HepG2 (cell line): Measurements from ENCODE around the gene NPHS1. TPM values are rescaled to one million over a fixed set of nuclear protein-coding genes. Genes with fewer than 3 reads are reported as not detected.
A peak's percentile ranks its signal among the peaks of the same experiment; 100 is the strongest.

Source experiments
- CREM ChIP-seq, 2 experiments: sonication (generic) in 1 of 2; formaldehyde crosslinking in 1 of 2; IDR thresholded peaks; 2 replicates each; pipeline versions ENCODE4 v1.4.0 to v1.6.1; 2016 to 2020; ENCODE audit warnings: antibody characterized with exemption in 1 of 2, mild to moderate bottlenecking in 1 of 2, missing genetic modification reagents in 1 of 2
- GATAD2A ChIP-seq: IDR thresholded peaks from 2 replicates; pipeline ENCODE4 v1.6.1; 2016
- HDAC2 ChIP-seq: sonication (generic); formaldehyde crosslinking; IDR thresholded peaks from 2 replicates; pipeline ENCODE4 v1.4.0; 2020; ENCODE audit warnings: missing genetic modification reagents
- KDM6A ChIP-seq: IDR thresholded peaks from 2 replicates; pipeline ENCODE4 v1.6.1; 2016; ENCODE audit warnings: low read depth
- KLF15 ChIP-seq: sonication (generic); formaldehyde crosslinking; IDR thresholded peaks from 2 replicates; pipeline ENCODE4 v1.8.1; 2023; ENCODE audit warnings: borderline replicate concordance, mild to moderate bottlenecking, inconsistent platforms, missing genetic modification reagents, mixed read lengths
- NR2F6 ChIP-seq, 2 experiments: IDR thresholded peaks; 2 replicates each; pipeline ENCODE4 v1.6.1; 2016; ENCODE audit warnings: antibody characterized with exemption in 1 of 2, mild to moderate bottlenecking in 1 of 2
- RBAK ChIP-seq: sonication (generic); formaldehyde crosslinking; IDR thresholded peaks from 2 replicates; pipeline ENCODE4 v1.5.1; 2020; ENCODE audit warnings: mild to moderate bottlenecking, missing genetic modification reagents
- RXRA ChIP-seq: sonication (generic); formaldehyde crosslinking; IDR thresholded peaks from 2 replicates; pipeline ENCODE4 v1.5.1; 2020; ENCODE audit warnings: missing genetic modification reagents
- SMAD1 ChIP-seq: sonication (generic); formaldehyde crosslinking; IDR thresholded peaks from 2 replicates; pipeline ENCODE4 v1.4.0; 2020; ENCODE audit warnings: missing genetic modification reagents, low read depth, mild to moderate bottlenecking, borderline replicate concordance
- SRY ChIP-seq: sonication (generic); formaldehyde crosslinking; IDR thresholded peaks from 2 replicates; pipeline ENCODE4 v1.8.0; 2022; ENCODE audit warnings: mild to moderate bottlenecking, missing genetic modification reagents
- TEAD3 ChIP-seq: optimal IDR thresholded peaks from 2 replicates; pipeline ENCODE3; 2016; ENCODE audit warnings: borderline replicate concordance
- THAP11 ChIP-seq: IDR thresholded peaks from 2 replicates; pipeline ENCODE4 v1.6.1; 2016; ENCODE audit warnings: missing biosample characterization, missing genetic modification reagents
- TOPORS ChIP-seq: sonication (generic); formaldehyde crosslinking; IDR thresholded peaks from 2 replicates; pipeline ENCODE4 v1.8.0; 2023; ENCODE audit warnings: mild to moderate bottlenecking, missing genetic modification reagents
- U2AF1 ChIP-seq: fragments of 200-400 bp; formaldehyde crosslinking; optimal IDR thresholded peaks from 2 replicates; pipeline ENCODE3; 2017; ENCODE audit warnings: mild to moderate bottlenecking, low read depth, low read length
- ZNF136 ChIP-seq: sonication (generic); formaldehyde crosslinking; IDR thresholded peaks from 2 replicates; pipeline ENCODE4 v1.8.1; 2022; ENCODE audit warnings: low read depth, mild to moderate bottlenecking, moderate library complexity, missing genetic modification reagents
- ZNF670 ChIP-seq: sonication (generic); formaldehyde crosslinking; IDR thresholded peaks from 2 replicates; pipeline ENCODE4 v1.8.0; 2022; ENCODE audit warnings: mild to moderate bottlenecking, missing genetic modification reagents, borderline replicate concordance
- ZNF761 ChIP-seq: sonication (generic); formaldehyde crosslinking; conservative IDR thresholded peaks from 2 replicates; pipeline ENCODE4 v1.4.0; 2020; ENCODE audit warnings: mild to moderate bottlenecking, missing genetic modification reagents
- polyA plus RNA-seq, 8 experiments: library from polyadenylated mRNA; depleted of rRNA in 3 of 8; stranded (reverse) in 7 of 8; unstranded in 1 of 8; fragments of >200 nt; fragmentation: Illumina TruSeq in 4 of 8; extraction: Trizol in 4 of 8; gene quantifications; 2 replicates each; pipeline versions ENCODE4 v1.2.1 to v1.2.3, GENCODE V29; 2011 to 2016; ENCODE audit warnings: low read depth in 4 of 8, missing spikeins in 1 of 8, mixed read lengths in 1 of 8; ENCODE audit not compliant: insufficient read depth in 1 of 8
- total RNA-seq, 5 experiments: library from RNA; depleted of rRNA; stranded (reverse); fragments of >200 nt; fragmentation: Illumina TruSeq; extraction: Trizol; gene quantifications; 2 replicates each; pipeline ENCODE4 v1.2.3, GENCODE V29; 2016; ENCODE audit warnings: low read depth in 1 of 5
- TF ChIP-seq, protein P1 (sequence below), 2 experiments: IDR thresholded peaks; 2 replicates each; pipeline ENCODE4 v1.6.1; 2011 to 2012; ENCODE audit warnings: low read length in 2 of 2, borderline replicate concordance in 1 of 2, low read depth in 1 of 2, mild to moderate bottlenecking in 1 of 2, moderate library complexity in 1 of 2
- TF ChIP-seq, protein P2 (sequence below): sonication (generic); formaldehyde crosslinking; IDR thresholded peaks from 2 replicates; pipeline ENCODE4 v1.8.1; 2023; ENCODE audit warnings: mild to moderate bottlenecking, missing genetic modification reagents
- TF ChIP-seq, protein P3 (sequence below): IDR thresholded peaks from 2 replicates; pipeline ENCODE4 v1.6.1; 2016
- TF ChIP-seq, protein P4 (sequence below): sonication (generic); formaldehyde crosslinking; IDR thresholded peaks from 2 replicates; pipeline ENCODE4 v1.4.0; 2020; ENCODE audit warnings: missing genetic modification reagents

Gene NPHS1
- total and polyA plus RNA-seq, 2 of the 13 experiments (the other 11 are each of a cell fraction or from before 2014, with no cell fraction given), result not detected

DNA sequence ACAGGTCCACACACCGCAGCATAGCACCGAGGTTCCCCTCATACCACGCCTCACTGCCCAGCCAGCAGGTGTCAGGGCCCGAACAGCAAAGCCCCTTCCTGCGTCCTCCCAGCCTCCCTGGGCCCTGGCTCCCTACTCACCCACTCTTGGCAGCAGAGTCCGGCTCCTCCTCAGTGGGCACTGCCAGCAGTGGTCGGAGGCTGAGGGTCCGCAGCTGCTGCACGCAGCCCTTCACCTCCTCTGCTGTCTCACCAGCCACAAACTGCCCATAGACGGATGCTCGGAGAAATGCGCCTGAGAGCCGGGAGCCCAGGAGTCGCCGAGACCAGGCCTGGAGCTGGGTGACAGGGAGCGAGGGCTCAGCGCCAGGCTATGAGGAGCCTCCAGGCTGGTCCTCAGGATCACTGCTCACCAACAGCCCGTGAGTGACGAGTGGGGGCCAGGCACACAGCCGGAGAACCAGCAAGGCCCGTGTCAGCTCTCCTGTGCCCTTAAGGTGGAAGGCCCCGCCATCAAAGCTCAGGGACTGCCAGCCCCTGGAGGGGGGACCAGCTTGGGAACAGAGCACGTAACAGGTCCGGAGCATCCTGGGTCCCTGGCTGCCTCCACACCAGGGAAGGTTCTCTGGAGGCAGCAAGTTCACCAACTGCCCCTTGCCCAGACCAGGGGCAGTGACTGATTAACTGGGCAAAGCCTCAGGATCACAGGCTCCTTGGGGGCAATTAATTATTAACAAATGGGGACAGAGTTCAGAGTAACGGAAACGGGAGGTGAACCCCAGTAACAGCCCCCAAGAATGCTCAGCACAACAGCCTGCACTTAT is 39.9 kb downstream of the NPHS1 start, which contains the start of gene PRODH2 (continued):
- TF ChIP-seq CREM (IDR thresholded peaks at IDR 0.05), result peak; percentile 57; the same call in 1 of the 2 replicates
- no peak for TF ChIP-seq CREM (CRISPR knock-in tag; IDR thresholded peaks at IDR 0.05)
- 0 out of 2 replicates have a peak, but pooled peaks have one; percentile 10 for TF ChIP-seq RBAK (CRISPR knock-in tag)
- peak; percentile 75; the same call in 1 of the 2 replicates for TF ChIP-seq HDAC2 (CRISPR knock-in tag)
- TF ChIP-seq KDM6A (CRISPR knock-in tag), result peak; percentile 43; the same call in 1 of the 2 replicates
- TF ChIP-seq, protein P1, sequence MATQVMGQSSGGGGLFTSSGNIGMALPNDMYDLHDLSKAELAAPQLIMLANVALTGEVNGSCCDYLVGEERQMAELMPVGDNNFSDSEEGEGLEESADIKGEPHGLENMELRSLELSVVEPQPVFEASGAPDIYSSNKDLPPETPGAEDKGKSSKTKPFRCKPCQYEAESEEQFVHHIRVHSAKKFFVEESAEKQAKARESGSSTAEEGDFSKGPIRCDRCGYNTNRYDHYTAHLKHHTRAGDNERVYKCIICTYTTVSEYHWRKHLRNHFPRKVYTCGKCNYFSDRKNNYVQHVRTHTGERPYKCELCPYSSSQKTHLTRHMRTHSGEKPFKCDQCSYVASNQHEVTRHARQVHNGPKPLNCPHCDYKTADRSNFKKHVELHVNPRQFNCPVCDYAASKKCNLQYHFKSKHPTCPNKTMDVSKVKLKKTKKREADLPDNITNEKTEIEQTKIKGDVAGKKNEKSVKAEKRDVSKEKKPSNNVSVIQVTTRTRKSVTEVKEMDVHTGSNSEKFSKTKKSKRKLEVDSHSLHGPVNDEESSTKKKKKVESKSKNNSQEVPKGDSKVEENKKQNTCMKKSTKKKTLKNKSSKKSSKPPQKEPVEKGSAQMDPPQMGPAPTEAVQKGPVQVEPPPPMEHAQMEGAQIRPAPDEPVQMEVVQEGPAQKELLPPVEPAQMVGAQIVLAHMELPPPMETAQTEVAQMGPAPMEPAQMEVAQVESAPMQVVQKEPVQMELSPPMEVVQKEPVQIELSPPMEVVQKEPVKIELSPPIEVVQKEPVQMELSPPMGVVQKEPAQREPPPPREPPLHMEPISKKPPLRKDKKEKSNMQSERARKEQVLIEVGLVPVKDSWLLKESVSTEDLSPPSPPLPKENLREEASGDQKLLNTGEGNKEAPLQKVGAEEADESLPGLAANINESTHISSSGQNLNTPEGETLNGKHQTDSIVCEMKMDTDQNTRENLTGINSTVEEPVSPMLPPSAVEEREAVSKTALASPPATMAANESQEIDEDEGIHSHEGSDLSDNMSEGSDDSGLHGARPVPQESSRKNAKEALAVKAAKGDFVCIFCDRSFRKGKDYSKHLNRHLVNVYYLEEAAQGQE (IDR thresholded peaks at IDR 0.05; ENCODE audit: borderline replicate concordance in 1 of 2, low read depth in 1 of 2, low read length in 2 of 2), result peak in 1 of 2 experiments; percentile 24; a peak in 1 of 4 replicates
- TF ChIP-seq SRY (CRISPR knock-in tag), result peak; percentile 63; the same call in 1 of the 2 replicates
- TF ChIP-seq GATAD2A (CRISPR knock-in tag), result peak; percentile 74
- TF ChIP-seq SMAD1 (CRISPR knock-in tag), result 0 out of 2 replicates have a peak, but pooled peaks have one; percentile 25
- peak; percentile 47; the same call in 1 of the 2 replicates for TF ChIP-seq RXRA (CRISPR knock-in tag)
- peak; percentile 82 for TF ChIP-seq THAP11 (CRISPR knock-in tag)
- TF ChIP-seq, protein P2, sequence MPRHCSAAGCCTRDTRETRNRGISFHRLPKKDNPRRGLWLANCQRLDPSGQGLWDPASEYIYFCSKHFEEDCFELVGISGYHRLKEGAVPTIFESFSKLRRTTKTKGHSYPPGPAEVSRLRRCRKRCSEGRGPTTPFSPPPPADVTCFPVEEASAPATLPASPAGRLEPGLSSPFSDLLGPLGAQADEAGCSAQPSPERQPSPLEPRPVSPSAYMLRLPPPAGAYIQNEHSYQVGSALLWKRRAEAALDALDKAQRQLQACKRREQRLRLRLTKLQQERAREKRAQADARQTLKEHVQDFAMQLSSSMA (CRISPR knock-in tag), result peak; percentile 44
- TF ChIP-seq ZNF136 (CRISPR knock-in tag), result no peak; the same call in 1 of the 2 replicates
- no peak for TF ChIP-seq U2AF1
- peak; percentile 52 for TF ChIP-seq TEAD3 (CRISPR knock-in tag)
- no peak for TF ChIP-seq KLF15 (CRISPR knock-in tag)
- TF ChIP-seq, protein P3, sequence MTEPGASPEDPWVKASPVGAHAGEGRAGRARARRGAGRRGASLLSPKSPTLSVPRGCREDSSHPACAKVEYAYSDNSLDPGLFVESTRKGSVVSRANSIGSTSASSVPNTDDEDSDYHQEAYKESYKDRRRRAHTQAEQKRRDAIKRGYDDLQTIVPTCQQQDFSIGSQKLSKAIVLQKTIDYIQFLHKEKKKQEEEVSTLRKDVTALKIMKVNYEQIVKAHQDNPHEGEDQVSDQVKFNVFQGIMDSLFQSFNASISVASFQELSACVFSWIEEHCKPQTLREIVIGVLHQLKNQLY (CRISPR knock-in tag), result peak; percentile 48
- TF ChIP-seq TOPORS (CRISPR knock-in tag), result 0 out of 2 replicates have a peak, but pooled peaks have one; percentile 17
- peak; percentile 69 for TF ChIP-seq NR2F6 (IDR thresholded peaks at IDR 0.05)
- TF ChIP-seq NR2F6 (CRISPR knock-in tag; IDR thresholded peaks at IDR 0.05), result no peak
- TF ChIP-seq, protein P4, sequence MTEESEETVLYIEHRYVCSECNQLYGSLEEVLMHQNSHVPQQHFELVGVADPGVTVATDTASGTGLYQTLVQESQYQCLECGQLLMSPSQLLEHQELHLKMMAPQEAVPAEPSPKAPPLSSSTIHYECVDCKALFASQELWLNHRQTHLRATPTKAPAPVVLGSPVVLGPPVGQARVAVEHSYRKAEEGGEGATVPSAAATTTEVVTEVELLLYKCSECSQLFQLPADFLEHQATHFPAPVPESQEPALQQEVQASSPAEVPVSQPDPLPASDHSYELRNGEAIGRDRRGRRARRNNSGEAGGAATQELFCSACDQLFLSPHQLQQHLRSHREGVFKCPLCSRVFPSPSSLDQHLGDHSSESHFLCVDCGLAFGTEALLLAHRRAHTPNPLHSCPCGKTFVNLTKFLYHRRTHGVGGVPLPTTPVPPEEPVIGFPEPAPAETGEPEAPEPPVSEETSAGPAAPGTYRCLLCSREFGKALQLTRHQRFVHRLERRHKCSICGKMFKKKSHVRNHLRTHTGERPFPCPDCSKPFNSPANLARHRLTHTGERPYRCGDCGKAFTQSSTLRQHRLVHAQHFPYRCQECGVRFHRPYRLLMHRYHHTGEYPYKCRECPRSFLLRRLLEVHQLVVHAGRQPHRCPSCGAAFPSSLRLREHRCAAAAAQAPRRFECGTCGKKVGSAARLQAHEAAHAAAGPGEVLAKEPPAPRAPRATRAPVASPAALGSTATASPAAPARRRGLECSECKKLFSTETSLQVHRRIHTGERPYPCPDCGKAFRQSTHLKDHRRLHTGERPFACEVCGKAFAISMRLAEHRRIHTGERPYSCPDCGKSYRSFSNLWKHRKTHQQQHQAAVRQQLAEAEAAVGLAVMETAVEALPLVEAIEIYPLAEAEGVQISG (CRISPR knock-in tag), result peak; percentile 31; the same call in 1 of the 2 replicates
- 0 out of 2 replicates have a peak, but pooled peaks have one; percentile 40 for TF ChIP-seq ZNF670
- peak; percentile 47; the same call in 1 of the 2 replicates for TF ChIP-seq ZNF761 (CRISPR knock-in tag)
